A549 (cell line): ENCODE measurements around the gene BBS4.

Source experiments
- BHLHE40 ChIP-seq: IDR thresholded peaks from 2 replicates; pipeline ENCODE4 v1.6.1; 2012; ENCODE audit warnings: low read depth, low read length, inconsistent platforms
- CTCF ChIP-seq: fragments of >200 bp; sonication (Bioruptor Twin); formaldehyde crosslinking; IDR thresholded peaks from 3 replicates; pipeline ENCODE4 v1.5.1; 2016
- EHMT2 ChIP-seq: fragments of 200-600 bp; sonication (generic); IDR thresholded peaks from 2 replicates; pipeline ENCODE4 v1.6.1; 2016; ENCODE audit warnings: antibody characterized with exemption, low read depth, mild to moderate bottlenecking, moderate library complexity
- EP300 ChIP-seq, 2 experiments: fragments of >200 bp; sonication (Bioruptor Twin); formaldehyde crosslinking; IDR thresholded peaks; 2 replicates in 1 of 2; 3 replicates in 1 of 2; pipeline ENCODE4 v1.6.1; 2016 to 2017
- FOSL2 ChIP-seq, 2 experiments: fragments of 450-650 bp in 1 of 2; fragments of >200 bp in 1 of 2; sonication (Bioruptor Twin) in 1 of 2; formaldehyde crosslinking; IDR thresholded peaks; 2 replicates each; pipeline versions ENCODE4 v1.5.0 to v1.6.1; 2016 to 2020; ENCODE audit warnings: mild to moderate bottlenecking in 1 of 2, moderate library complexity in 1 of 2
- HOXA7 ChIP-seq: fragments of 250-450 bp; sonication (Bioruptor Pico); IDR thresholded peaks from 2 replicates; pipeline ENCODE4 v1.5.0; 2020; ENCODE audit warnings: mild to moderate bottlenecking, moderate library complexity
- JUN ChIP-seq, 2 experiments: fragments of >200 bp; sonication (Bioruptor Twin); formaldehyde crosslinking; IDR thresholded peaks; 2 replicates in 1 of 2; 3 replicates in 1 of 2; pipeline ENCODE4 v1.6.1; 2016 to 2017
- MAFK ChIP-seq: fragments of 450-650 bp; IDR thresholded peaks from 2 replicates; pipeline ENCODE4 v1.6.1; 2014; ENCODE audit not compliant: partially characterized antibody
- MAZ ChIP-seq: fragments of 150-350 bp; IDR thresholded peaks from 2 replicates; pipeline ENCODE4 v1.6.1; 2014; ENCODE audit warnings: antibody characterized with exemption, low read depth, low read length, borderline replicate concordance
- NPAS2 ChIP-seq: fragments of 250-450 bp; sonication (Bioruptor Pico); IDR thresholded peaks from 2 replicates; pipeline ENCODE4 v1.8.0; 2022; ENCODE audit warnings: mild to moderate bottlenecking, moderate library complexity, borderline replicate concordance
- POLR2A ChIP-seq: IDR thresholded peaks from 2 replicates; pipeline ENCODE4 v1.6.1; 2012; ENCODE audit warnings: mild to moderate bottlenecking, low read length
- SREBF2 ChIP-seq: fragments of 450-650 bp; IDR thresholded peaks from 2 replicates; pipeline ENCODE4 v1.6.1; 2014; ENCODE audit warnings: mild to moderate bottlenecking, moderate library complexity
- TF ChIP-seq, protein P1 (sequence below): IDR thresholded peaks from 2 replicates; pipeline ENCODE4 v1.6.1; 2012
- TF ChIP-seq, protein P2 (sequence below): IDR thresholded peaks from 2 replicates; pipeline ENCODE4 v1.6.1; 2012; ENCODE audit warnings: low read depth, borderline replicate concordance

- TF ChIP-seq CTCF (no peak), HOXA7 (no peak), BHLHE40 (no peak), EP300 (IDR thresholded peaks at IDR 0.05) (no peak), MAFK (no peak), JUN (IDR thresholded peaks at IDR 0.05) (peak; percentile 85 to 95), POLR2A (peak; percentile 86), SREBF2 (no peak), NPAS2 (CRISPR knock-in tag) (no peak), FOSL2 (IDR thresholded peaks at IDR 0.05) (no peak), FOSL2 (CRISPR knock-in tag; IDR thresholded peaks at IDR 0.05) (no peak), EHMT2 (no peak), MAZ (no peak)
- TF ChIP-seq, protein P1, sequence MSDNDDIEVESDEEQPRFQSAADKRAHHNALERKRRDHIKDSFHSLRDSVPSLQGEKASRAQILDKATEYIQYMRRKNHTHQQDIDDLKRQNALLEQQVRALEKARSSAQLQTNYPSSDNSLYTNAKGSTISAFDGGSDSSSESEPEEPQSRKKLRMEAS = peak; percentile 78; the same call in 1 of the 2 replicates
- TF ChIP-seq, protein P2, sequence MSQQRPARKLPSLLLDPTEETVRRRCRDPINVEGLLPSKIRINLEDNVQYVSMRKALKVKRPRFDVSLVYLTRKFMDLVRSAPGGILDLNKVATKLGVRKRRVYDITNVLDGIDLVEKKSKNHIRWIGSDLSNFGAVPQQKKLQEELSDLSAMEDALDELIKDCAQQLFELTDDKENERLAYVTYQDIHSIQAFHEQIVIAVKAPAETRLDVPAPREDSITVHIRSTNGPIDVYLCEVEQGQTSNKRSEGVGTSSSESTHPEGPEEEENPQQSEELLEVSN = no peak; the same call in 1 of the 2 replicates
These were observed at the start of gene BBS4, which contains the start of gene HIGD2B for GRCh38 chr15:72685925-72686794.
